NT2/D1 (cell line): ENCODE data around the gene KLHL17.
A peak's percentile ranks its signal among the peaks of the same experiment; 100 is the strongest.

Source experiments
- DNase-seq: peaks from one replicate; pipeline ENCODE4 v3.0.0-alpha.2; 2011; ENCODE audit warnings: low read depth, low spot score
- H3K27me3 ChIP-seq: 2 replicates; pipeline ENCODE4 v1.6.0; 2011; ENCODE audit warnings: mild to moderate bottlenecking; ENCODE audit not compliant: insufficient read length, insufficient read depth
- H3K36me3 ChIP-seq: 2 replicates; pipeline ENCODE4 v1.6.1; 2011; ENCODE audit warnings: mild to moderate bottlenecking, low read length, mixed read lengths; ENCODE audit not compliant: insufficient read depth, insufficient read length
- H3K4me1 ChIP-seq: 2 replicates; pipeline ENCODE4 v1.5.1; 2011; ENCODE audit not compliant: insufficient read depth, insufficient read length
- H3K4me3 ChIP-seq: 2 replicates; pipeline ENCODE4 v1.5.1; 2011; ENCODE audit warnings: low read depth; ENCODE audit not compliant: insufficient read length
- H3K9ac ChIP-seq: 2 replicates; pipeline ENCODE4 v1.6.0; 2011; ENCODE audit warnings: low read depth; ENCODE audit not compliant: insufficient read length
- H3K9me3 ChIP-seq: 2 replicates; pipeline ENCODE4 v1.5.1; 2011; ENCODE audit warnings: mild to moderate bottlenecking, low read length; ENCODE audit not compliant: insufficient read depth
- SUZ12 ChIP-seq: IDR thresholded peaks from 2 replicates; pipeline ENCODE4 v1.6.1; 2011; ENCODE audit not compliant: insufficient read length, insufficient read depth; ENCODE audit errors: extremely low read depth
- YY1 ChIP-seq: IDR thresholded peaks from 2 replicates; pipeline ENCODE4 v1.6.1; 2011; ENCODE audit not compliant: insufficient read length, insufficient read depth
- ZNF274 ChIP-seq: IDR thresholded peaks from 2 replicates; pipeline ENCODE4 v1.6.1; 2011; ENCODE audit warnings: mild to moderate bottlenecking, low read depth, low read length

KLHL17 gene

DNA sequence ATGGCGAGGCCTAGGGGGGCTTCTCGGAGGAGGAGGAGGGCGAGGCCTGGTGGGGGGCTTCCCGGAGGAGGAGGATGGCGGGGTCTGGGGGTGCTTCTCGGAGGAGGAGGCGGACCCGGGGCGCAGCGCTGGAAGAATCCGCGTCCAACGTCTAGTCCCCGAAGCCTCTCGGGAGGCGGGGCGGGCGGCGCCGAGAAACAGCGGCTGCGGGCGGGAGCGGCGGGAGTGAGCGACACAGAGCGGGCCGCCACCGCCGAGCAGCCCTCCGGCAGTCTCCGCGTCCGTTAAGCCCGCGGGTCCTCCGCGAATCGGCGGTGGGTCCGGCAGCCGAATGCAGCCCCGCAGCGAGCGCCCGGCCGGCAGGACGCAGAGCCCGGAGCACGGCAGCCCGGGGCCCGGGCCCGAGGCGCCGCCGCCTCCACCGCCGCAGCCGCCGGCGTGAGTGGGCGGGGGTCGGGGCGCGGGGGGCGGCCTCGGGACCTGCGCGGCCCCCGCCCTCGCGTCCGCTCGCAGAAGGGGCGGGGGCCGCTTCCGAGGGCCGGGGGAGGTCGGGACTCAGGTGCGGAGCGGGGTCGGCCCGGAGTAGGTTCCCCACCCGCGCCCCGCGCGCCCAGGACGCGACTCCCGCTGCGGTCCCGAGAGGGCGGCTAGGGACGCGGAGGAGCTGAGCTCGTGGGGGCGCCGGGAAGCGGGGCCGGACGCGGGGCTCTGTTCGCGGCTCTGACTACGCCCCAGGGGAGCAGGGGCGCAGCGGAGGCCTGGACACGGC lies at the start of gene KLHL17:
Gene KLHL17 (plus strand): TSS at position 222 of the 769 bp plus-strand sequence. CDS start 110 bp downstream, at position 332.
- no peak for TF ChIP-seq ZNF274
- no peak for TF ChIP-seq SUZ12
- TF ChIP-seq YY1 = no peak
- peaks cover 7% of the 10 kb centered on the region for H3K4me1 ChIP-seq
- no peaks in the 10 kb centered on the region for H3K9me3 ChIP-seq
- H3K9ac ChIP-seq = peak within 1 kb of the TSS; percentile 74
- H3K4me3 ChIP-seq = peak within 1 kb of the TSS; percentile 67
- H3K27me3 ChIP-seq = peaks cover 17% of the 10 kb centered on the region
- DNase-seq = no peak
- peaks cover 53% of the 10 kb centered on the region for H3K36me3 ChIP-seq

DNA sequence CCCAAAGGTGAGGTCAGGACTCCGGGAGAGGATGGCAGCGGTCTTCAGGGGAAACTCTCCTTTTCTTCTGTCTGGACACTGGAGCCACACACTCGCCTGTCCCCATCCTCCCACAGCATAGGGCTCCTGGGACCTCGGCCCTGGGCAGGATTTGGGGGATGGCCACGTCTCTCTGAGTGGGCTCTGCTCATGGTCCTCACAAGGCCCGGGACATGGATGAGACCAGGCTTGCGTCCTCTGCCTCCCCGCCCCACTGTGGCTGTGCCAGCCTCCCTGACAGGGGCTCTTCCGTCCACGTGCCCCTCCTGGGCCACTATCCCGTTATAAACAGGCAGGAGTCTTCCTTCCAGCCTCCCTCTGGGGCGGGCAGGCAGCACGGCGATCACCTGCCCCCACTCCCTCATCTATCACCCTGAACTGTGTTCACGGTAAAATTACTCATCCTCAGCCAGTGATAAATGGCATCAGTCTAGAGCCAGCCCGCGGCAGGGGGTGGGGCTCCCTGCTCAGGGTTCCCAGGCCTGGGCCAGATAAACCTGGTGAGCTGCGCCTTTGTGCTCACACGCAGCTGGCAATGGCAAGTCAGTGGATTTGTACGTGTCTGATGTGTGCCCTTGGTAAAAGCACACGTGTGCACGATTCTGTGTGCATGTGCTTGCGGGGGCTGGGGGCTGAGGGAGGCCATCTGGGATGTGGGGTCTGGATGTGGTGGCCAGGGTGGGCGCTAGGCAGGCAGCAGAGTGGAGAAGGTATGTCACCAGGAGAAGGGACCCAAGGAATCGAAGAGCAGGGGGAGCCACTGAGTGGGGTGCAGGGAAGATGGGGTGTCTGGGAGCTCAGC lies 49.3 kb upstream of the KLHL17 start:
- H3K9ac ChIP-seq = no peak overlapping the region
- H3K4me1 ChIP-seq = peaks cover 7% of the 10 kb centered on the region
- H3K4me3 ChIP-seq = no peak overlapping the region
- H3K36me3 ChIP-seq = no peaks in the 10 kb centered on the region
- no peaks in the 10 kb centered on the region; the same call in 1 of the 2 replicates for H3K9me3 ChIP-seq
- DNase-seq = no peak
- H3K27me3 ChIP-seq = peaks cover 16% of the 10 kb centered on the region
- TF ChIP-seq YY1 (no peak), ZNF274 (no peak), SUZ12 (no peak)

DNA sequence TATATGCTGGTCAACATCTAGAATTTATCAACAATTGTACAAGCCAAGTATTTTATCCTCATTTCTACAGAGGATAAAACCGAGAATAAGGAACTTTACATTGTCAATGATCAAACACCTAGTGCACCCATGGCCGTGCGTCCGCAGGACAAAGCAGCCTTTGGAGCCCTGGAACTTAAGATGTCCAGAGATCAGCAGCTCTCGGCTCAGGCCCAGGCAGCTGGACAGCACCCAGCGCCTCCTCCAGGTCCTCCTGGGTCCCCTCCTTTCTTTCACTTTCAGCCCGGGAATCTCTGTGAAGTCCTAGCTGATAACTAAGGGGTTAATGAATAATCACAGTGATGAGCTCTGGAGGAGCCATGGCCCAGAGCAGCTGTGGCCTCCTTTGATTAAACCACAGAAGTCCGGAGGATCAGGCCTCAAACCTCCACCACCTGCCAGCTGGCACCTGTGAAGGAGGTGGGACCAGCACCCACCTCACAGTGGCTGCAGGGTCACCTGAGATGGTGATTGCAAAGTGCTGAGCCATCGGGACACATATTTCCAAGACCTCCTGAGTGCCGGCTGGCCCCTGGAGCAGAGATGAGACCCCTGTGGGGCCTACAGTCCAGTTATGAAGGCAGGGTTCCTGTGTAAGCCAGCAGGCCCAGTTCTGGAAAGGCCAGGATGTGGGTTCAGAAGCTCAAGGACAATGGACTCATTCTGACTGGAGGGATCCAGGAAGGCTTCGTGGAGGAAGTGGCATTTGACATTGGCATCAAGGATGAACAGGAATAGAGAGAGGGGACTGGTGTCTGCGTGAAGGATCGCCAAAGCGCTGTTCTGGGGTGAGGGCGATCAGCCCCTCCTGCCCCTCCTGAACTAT lies 48.3 kb upstream of the KLHL17 start:
- Histone ChIP-seq H3K4me3 (no peak overlapping the region), H3K36me3 (no peaks in the 10 kb centered on the region), H3K9ac (no peak overlapping the region), H3K9me3 (no peaks in the 10 kb centered on the region; the same call in 1 of the 2 replicates), H3K4me1 (peaks cover 2% of the 10 kb centered on the region), H3K27me3 (peaks cover 21% of the 10 kb centered on the region)
- TF ChIP-seq ZNF274 (no peak), YY1 (no peak), SUZ12 (no peak)
- no peak for DNase-seq

DNA sequence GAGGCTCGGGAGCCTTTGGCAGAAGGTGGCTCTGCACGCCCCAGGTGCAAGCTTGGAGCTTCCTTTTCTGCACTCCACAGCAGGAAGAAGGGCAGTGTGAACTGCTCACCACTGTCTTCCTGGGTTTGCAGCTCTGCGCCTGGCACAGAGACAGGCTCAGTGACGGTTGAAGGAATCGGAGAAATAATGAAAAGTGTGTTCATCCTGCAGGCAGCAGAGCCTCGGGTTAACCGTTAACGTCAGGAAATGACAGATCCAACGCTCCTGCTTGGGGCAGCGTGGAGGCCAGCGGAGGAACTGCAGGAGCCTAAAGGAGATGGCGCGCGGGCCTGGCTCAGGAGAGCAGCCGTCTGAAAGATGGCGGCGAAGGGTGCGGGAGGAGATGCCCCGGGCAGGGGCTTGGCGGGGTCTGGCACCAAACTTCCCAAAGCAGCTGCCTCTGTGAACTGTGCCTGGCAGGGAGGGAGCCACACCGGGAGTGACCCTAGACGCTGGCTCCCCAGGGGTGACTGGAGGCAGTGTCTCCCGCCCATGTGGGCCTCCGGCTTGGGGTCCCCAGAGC lies 47.6 kb upstream of the KLHL17 start:
- no peak for TF ChIP-seq ZNF274
- no peak for TF ChIP-seq YY1
- TF ChIP-seq SUZ12 = no peak
- Histone ChIP-seq H3K9me3 (no peaks in the 10 kb centered on the region; the same call in 1 of the 2 replicates), H3K36me3 (no peaks in the 10 kb centered on the region), H3K9ac (no peak overlapping the region), H3K4me1 (peaks cover 2% of the 10 kb centered on the region), H3K27me3 (peaks cover 28% of the 10 kb centered on the region), H3K4me3 (no peak overlapping the region)
- no peak for DNase-seq

DNA sequence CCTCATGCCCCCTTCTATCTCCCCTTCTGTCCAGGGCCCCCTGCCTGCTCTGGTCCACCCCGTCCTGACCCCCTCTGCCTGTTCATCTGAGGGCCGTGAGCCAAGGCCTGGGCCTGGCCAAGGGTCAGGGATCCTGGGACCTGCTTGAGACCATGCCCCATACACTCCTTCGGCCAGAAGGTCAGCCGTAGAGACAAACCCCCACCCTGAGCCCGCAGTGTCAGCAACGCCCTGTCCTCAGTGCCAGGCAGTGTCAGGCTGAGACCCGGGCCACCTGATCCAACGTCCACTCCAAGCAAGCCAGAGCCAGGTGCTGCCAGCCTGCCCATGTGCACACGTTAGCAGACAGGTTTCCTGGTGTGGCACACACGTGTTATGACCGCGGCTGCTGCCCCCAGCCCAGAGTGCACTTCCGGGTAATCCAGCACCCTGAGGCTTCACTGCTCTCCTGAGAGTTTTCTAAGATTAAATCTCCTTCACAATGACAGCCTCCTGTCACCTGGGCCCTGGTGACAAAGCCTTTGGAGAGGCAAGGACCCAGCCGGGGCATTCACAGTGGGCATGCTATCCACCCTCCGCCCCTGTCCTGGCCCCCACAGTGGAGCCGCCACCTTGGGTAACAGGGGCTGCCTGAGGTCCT lies 46.8 kb upstream of the KLHL17 start:
- TF ChIP-seq YY1 (no peak), ZNF274 (no peak), SUZ12 (no peak)
- DNase-seq = no peak
- Histone ChIP-seq H3K9me3 (no peaks in the 10 kb centered on the region; the same call in 1 of the 2 replicates), H3K36me3 (no peaks in the 10 kb centered on the region), H3K9ac (no peak overlapping the region), H3K4me3 (no peak overlapping the region), H3K4me1 (peaks cover 2% of the 10 kb centered on the region), H3K27me3 (peaks cover 36% of the 10 kb centered on the region)

DNA sequence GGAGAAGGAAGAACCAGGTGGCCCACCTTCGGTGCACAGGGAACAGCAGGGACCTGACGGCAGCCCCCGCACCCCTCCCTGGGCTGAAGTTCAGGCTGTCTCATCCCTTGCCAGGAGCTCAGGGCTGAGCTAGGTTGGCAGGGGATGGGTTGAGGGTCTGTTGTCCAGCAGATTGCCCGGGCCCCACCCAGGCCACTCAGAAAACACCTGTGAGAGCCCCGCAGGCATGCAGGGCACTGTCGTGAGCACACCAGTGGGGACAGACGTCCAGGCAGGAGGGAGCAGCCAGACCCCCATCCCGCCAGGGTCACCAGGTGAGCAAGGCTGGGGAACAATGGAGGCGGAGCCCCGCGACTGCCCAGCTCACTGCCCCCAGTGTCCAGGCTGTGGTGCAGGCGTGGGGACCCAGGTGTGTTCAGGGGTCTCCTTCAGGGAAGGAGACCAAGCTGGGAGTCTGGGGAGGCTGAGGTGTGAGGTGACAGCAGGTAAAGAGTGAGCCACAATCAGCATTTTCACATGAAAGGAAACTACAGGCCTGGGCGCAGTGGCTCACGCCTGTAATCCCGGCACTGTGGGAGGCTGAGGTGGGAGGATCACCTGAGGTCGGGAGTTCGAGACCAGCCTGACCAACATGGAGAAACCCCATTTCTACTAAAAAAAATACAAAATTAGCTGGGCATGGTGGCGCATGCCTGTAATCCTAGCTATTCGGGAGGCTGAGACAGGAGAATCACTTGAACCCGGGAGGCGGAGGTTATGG lies 46.1 kb upstream of the KLHL17 start:
- H3K9ac ChIP-seq = no peak overlapping the region

More for the DNA sequence above, 46.1 kb upstream of the KLHL17 start:
- no peak overlapping the region for H3K4me3 ChIP-seq
- peaks cover 43% of the 10 kb centered on the region for H3K27me3 ChIP-seq
- H3K9me3 ChIP-seq = no peaks in the 10 kb centered on the region; the same call in 1 of the 2 replicates
- H3K4me1 ChIP-seq = peaks cover 2% of the 10 kb centered on the region
- no peak for DNase-seq
- no peaks in the 10 kb centered on the region for H3K36me3 ChIP-seq
- no peak for TF ChIP-seq YY1
- no peak for TF ChIP-seq SUZ12
- TF ChIP-seq ZNF274 = no peak
